Measurements from ENCODE around the gene THBS1. TPM values are rescaled to one million over a fixed set of nuclear protein-coding genes. Genes with fewer than 3 reads are reported as not detected.

THBS1 gene
- total RNA-seq, 2 experiments from 2014 or later: 0.51 TPM; not detected in 1

DNA sequence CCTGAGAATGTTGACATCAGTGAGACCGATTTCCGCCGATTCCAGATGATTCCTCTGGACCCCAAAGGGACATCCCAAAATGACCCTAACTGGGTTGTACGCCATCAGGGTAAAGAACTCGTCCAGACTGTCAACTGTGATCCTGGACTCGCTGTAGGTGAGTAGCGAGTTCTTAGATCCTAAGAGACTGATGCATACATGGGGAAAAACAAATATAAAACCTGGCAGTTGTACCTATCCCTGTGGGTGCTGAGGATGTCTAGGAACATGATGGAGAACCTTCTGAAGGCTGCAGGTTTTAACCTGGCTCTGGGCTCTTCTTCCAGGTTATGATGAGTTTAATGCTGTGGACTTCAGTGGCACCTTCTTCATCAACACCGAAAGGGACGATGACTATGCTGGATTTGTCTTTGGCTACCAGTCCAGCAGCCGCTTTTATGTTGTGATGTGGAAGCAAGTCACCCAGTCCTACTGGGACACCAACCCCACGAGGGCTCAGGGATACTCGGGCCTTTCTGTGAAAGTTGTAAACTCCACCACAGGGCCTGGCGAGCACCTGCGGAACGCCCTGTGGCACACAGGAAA lies 12.3 kb downstream of the THBS1 start:
- TF ChIP-seq EZH2phosphoT487 (IDR thresholded peaks at IDR 0.05; ENCODE audit: borderline replicate concordance, low read depth, low read length): no peak
- TF ChIP-seq, protein P1, sequence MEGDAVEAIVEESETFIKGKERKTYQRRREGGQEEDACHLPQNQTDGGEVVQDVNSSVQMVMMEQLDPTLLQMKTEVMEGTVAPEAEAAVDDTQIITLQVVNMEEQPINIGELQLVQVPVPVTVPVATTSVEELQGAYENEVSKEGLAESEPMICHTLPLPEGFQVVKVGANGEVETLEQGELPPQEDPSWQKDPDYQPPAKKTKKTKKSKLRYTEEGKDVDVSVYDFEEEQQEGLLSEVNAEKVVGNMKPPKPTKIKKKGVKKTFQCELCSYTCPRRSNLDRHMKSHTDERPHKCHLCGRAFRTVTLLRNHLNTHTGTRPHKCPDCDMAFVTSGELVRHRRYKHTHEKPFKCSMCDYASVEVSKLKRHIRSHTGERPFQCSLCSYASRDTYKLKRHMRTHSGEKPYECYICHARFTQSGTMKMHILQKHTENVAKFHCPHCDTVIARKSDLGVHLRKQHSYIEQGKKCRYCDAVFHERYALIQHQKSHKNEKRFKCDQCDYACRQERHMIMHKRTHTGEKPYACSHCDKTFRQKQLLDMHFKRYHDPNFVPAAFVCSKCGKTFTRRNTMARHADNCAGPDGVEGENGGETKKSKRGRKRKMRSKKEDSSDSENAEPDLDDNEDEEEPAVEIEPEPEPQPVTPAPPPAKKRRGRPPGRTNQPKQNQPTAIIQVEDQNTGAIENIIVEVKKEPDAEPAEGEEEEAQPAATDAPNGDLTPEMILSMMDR (conservative IDR thresholded peaks at IDR 0.05; ENCODE audit: low read length): no peak
- intact Hi-C loops (cut with micrococcal nuclease; ENCODE audit: unreplicated experiment): no loop called here
- CTCF ChIA-PET (ENCODE audit: unreplicated experiment): no interaction called here

DNA sequence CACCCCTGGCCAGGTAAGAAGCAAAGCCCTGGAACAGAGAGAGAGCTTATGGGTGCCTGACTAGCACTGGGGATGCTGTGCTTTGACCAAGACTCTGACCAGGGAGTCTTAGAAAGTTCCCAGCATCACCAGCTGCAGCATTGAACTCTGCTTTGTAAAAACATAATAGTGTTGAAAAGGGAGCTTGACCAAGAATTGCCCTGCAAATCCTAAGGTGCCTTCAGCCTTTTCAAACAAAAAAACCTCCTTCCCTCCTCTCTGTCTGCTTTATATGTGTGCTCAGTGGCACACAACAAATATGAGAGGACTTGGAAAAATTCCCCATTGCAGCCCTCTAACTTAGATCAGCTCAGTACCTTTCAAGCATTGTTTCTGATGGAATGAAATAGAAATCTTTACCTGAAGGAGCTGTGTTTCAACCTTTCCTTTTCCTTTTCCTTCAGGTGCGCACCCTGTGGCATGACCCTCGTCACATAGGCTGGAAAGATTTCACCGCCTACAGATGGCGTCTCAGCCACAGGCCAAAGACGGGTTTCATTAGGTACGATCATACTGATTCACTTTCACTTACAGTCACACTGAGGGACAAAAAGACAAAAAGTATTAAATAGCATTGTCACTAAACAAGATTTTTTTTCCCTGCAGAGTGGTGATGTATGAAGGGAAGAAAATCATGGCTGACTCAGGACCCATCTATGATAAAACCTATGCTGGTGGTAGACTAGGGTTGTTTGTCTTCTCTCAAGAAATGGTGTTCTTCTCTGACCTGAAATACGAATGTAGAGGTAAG lies 13.0 kb downstream of the THBS1 start:
- no peaks in the 10 kb centered on the region for H3K9me2 ChIP-seq (ENCODE audit: insufficient read depth, low read length)
- H3K4me3 ChIP-seq (ENCODE audit: low read depth, low read length, poor library complexity, severe bottlenecking): no peak overlapping the region
- H2AFZ ChIP-seq (ENCODE audit: low read length): no peak overlapping the region
- no peaks in the 10 kb centered on the region for H3K4me1 ChIP-seq (ENCODE audit: insufficient read depth, low read length, poor library complexity, severe bottlenecking)
- POLR2A ChIA-PET: no interaction called here
- intact Hi-C loops (cut with micrococcal nuclease; ENCODE audit: unreplicated experiment): no loop called here
- no peaks in the 10 kb centered on the region for H3K79me2 ChIP-seq (ENCODE audit: insufficient read depth, low read depth, low read length)
- no peaks in the 10 kb centered on the region for H3K9me3 ChIP-seq (ENCODE audit: low read length)
- CTCF ChIA-PET (ENCODE audit: unreplicated experiment): interaction anchor here (0.6 kb wide), 1 partner anchor 189 kb away, joined by 3 read pairs; the partner anchor contains the start of gene FSIP1
- DNase-seq (ENCODE audit: low spot score): no peak
- H4K20me1 ChIP-seq (ENCODE audit: insufficient read depth, low read length): no peaks in the 10 kb centered on the region
- no TSS peak for BruUV-seq (replicated peaks)
- no peak overlapping the region for H3K4me2 ChIP-seq (ENCODE audit: low read length)
- no peak overlapping the region for H3K27ac ChIP-seq (ENCODE audit: low read depth, low read length, poor library complexity, severe bottlenecking)
- no peaks in the 10 kb centered on the region for H3K36me3 ChIP-seq (ENCODE audit: insufficient read depth, low read length)
- TF ChIP-seq, protein P1 (conservative IDR thresholded peaks at IDR 0.05; ENCODE audit: low read length): no peak
- no peak for TF ChIP-seq EZH2phosphoT487 (IDR thresholded peaks at IDR 0.05; ENCODE audit: borderline replicate concordance, low read depth, low read length)

More for the DNA sequence above, 12.3 kb downstream of the THBS1 start:
- no TSS peak for BruUV-seq (replicated peaks)
- Histone ChIP-seq H4K20me1 (ENCODE audit: insufficient read depth, low read length) (no peaks in the 10 kb centered on the region), H3K27ac (ENCODE audit: low read depth, low read length, poor library complexity, severe bottlenecking) (no peak overlapping the region), H3K9me2 (ENCODE audit: insufficient read depth, low read length) (no peaks in the 10 kb centered on the region), H3K36me3 (ENCODE audit: insufficient read depth, low read length) (no peaks in the 10 kb centered on the region), H2AFZ (ENCODE audit: low read length) (no peak overlapping the region), H3K79me2 (ENCODE audit: insufficient read depth, low read depth, low read length) (no peaks in the 10 kb centered on the region), H3K4me3 (ENCODE audit: low read depth, low read length, poor library complexity, severe bottlenecking) (no peak overlapping the region), H3K4me1 (ENCODE audit: insufficient read depth, low read length, poor library complexity, severe bottlenecking) (no peaks in the 10 kb centered on the region), H3K9me3 (ENCODE audit: low read length) (no peaks in the 10 kb centered on the region), H3K4me2 (ENCODE audit: low read length) (no peak overlapping the region)
- DNase-seq (ENCODE audit: low spot score): no peak
- POLR2A ChIA-PET: no interaction called here
